Motor neuron (in vitro differentiated cells): ENCODE measurements around the gene G2E3. TPM values are rescaled to one million over a fixed set of nuclear protein-coding genes. Genes with fewer than 3 reads are reported as not detected.
"Not testable (repeated sequence)": the region's sequence is repeated elsewhere in the genome, so short reads cannot be mapped to it uniquely, and the experiment has no call there.

Experiments used
- ATAC-seq, 8 experiments: fragments of 200-7000 bp; cut with Tn5 transposase; replicated peaks in 6 of 8; 2 replicates each; pipeline ENCODE4 v1.8.0; 2021; ENCODE audit warnings: mild to moderate bottlenecking in 8 of 8, moderate library complexity in 8 of 8
- H3K27ac ChIP-seq, 2 donors: fragments of 250-450 bp; sonication (Bioruptor Pico); 2 replicates each; pipeline ENCODE4 v1.9.0; 2021; ENCODE audit warnings: antibody characterized with exemption in 2 of 2, mild to moderate bottlenecking in 2 of 2, moderate library complexity in 1 of 2
- H3K4me1 ChIP-seq, 2 donors: fragments of 250-450 bp; sonication (Bioruptor Pico); replicated peaks in 1 of 2; 2 replicates each; pipeline ENCODE4 v1.6.1; 2021; ENCODE audit warnings: antibody characterized with exemption in 2 of 2, mild to moderate bottlenecking in 2 of 2, moderate library complexity in 1 of 2
- H3K4me3 ChIP-seq, 5 donors: fragments of 250-450 bp; sonication (Bioruptor Pico); 2 replicates each; pipeline ENCODE4 v1.9.0; 2021; ENCODE audit warnings: antibody characterized with exemption in 5 of 5, mild to moderate bottlenecking in 5 of 5, moderate library complexity in 4 of 5
- WGBS, 10 experiments: fragments of 450-650 bp; shearing (Covaris generic); methylation state at CpG; one replicate each; pipeline ENCODE4 v1.0.0; 2022; 5-methylcytosine and 5-hydroxymethylcytosine counted together
- in situ Hi-C, 9 experiments: fragments of 400-800 bp; cut with MboI; loops; one replicate each; pipeline ENCODE4 v1.15.0; 2021; ENCODE audit warnings: low sequenced_read_pairs in 9 of 9, low pct_unique_long_range_greater_than_20kb in 2 of 9; ENCODE audit not compliant: unreplicated experiment in 9 of 9
- total RNA-seq, 8 experiments: library from RNA; unstranded; fragments of 300-600 nt; gene quantifications; 2 replicates each; pipeline versions ENCODE4 v1.2.3 to v1.2.4, GENCODE V29; 2022

Gene G2E3
- total RNA-seq, 8 experiments from 2014 or later, result 6.8 to 25.9 (median 20.7) TPM

DNA sequence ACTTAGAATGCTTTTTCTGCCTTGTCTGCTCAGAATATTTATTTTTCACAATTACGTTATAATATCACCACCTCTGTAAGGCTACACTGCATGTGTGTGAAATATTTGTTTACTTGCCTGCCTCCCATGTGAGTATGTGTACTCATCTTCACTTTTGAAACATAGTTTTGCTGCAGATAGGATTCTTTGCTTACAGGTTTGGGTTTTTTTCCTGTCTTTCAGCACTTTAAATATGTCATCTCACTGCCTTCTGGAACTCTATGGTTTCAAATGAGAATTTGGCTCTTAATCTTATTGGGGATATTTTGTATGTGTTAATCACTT, 10.9 kb downstream of the G2E3 start:
- no peaks in the 10 kb centered on the region for H3K4me1 ChIP-seq
- no peak overlapping the region for H3K27ac ChIP-seq
- WGBS, 10 experiments, result 83 to 100% (median 100%) methylated on average over 1 of the region's 1 CpG; no CpG with 5 or more reads in 5 of the 10 experiments
- in situ Hi-C loops, result no loop called here
- H3K4me3 ChIP-seq, result no peak overlapping the region
- ATAC-seq, result no peak

DNA sequence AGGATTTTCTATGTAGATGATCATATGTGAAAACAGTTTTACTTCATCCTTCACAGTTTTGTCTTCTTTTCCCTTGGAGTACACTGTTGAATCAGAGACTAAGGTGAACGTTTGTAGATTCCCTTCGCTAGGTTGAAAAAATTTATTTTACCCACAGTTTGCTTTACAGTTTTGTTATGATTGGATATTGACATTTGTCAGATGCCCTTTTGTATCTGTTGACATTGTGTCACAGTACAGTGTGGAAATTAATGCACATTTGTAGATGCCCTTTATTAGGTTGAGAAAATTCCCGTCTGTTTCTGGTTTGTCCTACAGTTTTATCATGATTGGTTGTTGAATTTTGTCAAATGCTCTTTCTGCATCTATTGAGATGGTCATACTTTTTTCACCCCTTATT, 13.3 kb downstream of the G2E3 start:
- Histone ChIP-seq H3K27ac (no peak overlapping the region), H3K4me3 (no peak overlapping the region), H3K4me1 (no peaks in the 10 kb centered on the region)
- WGBS, 10 experiments, result 71 to 100% (median 86%) methylated on average over 1 to 3 of the region's 3 CpGs; no CpG with 5 or more reads in 1 of the 10 experiments
- in situ Hi-C loops, result no loop called here
- no peak for ATAC-seq

DNA sequence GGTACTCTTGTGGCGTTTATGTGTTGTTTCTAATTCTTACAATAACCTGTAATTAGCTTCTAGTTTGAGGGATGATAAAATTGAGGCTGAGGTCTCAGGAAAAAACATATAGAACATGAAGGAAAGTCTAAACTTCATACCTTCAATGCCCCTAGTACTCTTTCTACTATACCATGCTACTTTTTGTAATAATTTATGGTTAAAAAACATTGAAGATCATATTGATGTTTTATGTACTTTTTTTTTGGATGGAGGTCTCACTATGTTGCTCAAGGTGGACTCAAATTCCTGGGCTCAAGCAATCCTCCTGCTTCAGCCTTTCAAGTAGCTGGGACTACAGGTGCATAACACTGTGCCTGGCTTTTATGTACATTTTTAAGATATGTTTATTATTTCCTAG, 13.8 kb downstream of the G2E3 start:
- H3K27ac ChIP-seq, result no peak overlapping the region
- H3K4me3 ChIP-seq, result no peak overlapping the region
- in situ Hi-C loops, result no loop called here
- no peak for ATAC-seq
- WGBS, 10 experiments, result 82 to 100% (median 100%) methylated on average over 1 of the region's 1 CpG; no CpG with 5 or more reads in 2 of the 10 experiments
- H3K4me1 ChIP-seq, result no peaks in the 10 kb centered on the region

DNA sequence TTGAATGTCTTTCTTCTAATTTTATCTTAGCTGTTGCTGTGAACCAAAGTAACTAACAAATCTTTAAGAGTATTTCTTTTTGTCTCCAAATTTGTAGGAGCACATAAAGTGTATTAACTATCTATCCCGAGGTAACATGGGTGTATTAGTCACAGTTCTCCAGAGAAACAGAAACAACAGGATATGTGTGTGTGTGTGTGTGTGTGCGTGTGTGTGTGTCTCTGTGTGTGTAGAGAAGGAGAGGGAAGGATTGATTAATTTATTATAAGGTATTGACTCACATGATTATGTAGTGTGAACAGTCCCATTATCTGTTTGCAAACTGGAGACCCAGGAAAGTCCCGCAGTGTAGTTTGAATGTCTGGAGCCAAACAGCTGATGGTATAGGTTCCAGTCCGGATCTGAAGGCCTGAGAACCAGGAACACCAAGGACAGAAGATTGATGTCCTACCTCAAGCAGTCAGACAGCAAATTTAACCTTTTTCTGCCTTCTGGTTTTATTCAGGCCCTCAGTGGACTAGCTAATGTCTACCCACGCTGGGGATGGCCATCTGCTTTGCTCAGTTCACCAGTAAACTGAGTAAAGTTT, 14.4 kb downstream of the G2E3 start:
- ATAC-seq, result no peak
- Histone ChIP-seq H3K4me1 (no peaks in the 10 kb centered on the region), H3K4me3 (no peak overlapping the region), H3K27ac (no peak overlapping the region)
- in situ Hi-C loops, result no loop called here
- 70 to 97% (median 86%) methylated on average over 2 to 5 of the region's 5 CpGs; no CpG with 5 or more reads in 2 of the 10 experiments for WGBS, 10 experiments

DNA sequence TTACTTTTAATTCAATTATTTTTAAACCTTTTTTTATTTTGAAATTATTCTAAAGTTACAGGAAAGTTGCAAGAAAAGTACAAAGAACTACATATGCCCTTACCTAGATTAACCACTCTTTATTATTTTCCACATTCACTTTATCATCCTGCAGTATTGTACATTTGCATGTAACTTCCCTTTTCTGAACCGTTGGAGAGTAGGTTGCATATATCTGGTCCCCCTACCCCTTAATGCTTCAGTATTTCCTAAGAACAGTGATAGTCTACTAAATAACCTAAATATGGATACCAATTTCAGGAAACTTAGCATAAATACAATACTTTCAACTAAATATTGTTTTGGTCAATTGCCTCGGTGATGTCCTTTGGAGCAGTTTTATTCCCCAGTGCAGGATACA, 15.0 kb downstream of the G2E3 start:
- no peak overlapping the region for H3K27ac ChIP-seq
- ATAC-seq, result no peak
- no peak overlapping the region for H3K4me3 ChIP-seq
- WGBS, 10 experiments, result 67 to 100% (median 100%) methylated on average over 1 to 2 of the region's 2 CpGs; no CpG with 5 or more reads in 1 of the 10 experiments
- in situ Hi-C loops, result no loop called here
- H3K4me1 ChIP-seq, result no peaks in the 10 kb centered on the region

DNA sequence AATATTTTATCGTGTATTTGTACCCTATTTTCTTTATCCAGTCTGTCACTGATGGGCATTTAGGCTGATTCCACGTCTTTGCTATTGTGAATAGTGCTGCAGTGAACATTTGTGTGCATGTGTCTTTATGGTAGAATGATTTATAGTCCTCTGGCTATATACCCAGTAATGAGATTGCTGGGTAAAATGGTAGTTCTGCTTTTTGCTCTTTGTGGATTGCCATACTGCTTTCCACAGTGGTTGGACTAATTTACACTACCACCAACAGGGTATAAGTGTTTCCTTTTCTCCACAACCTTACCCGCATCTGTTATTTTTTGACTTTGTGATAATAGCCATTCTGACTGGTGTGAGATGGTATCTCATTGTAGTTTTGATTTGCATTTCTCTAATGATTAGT, 15.8 kb downstream of the G2E3 start:
- WGBS, 10 experiments, result 83 to 100% (median 94%) methylated on average over 1 to 3 of the region's 3 CpGs; no CpG with 5 or more reads in 1 of the 10 experiments
- H3K27ac ChIP-seq, H3K4me1 ChIP-seq, in situ Hi-C loops, H3K4me3 ChIP-seq, ATAC-seq: not testable (repeated sequence)

DNA sequence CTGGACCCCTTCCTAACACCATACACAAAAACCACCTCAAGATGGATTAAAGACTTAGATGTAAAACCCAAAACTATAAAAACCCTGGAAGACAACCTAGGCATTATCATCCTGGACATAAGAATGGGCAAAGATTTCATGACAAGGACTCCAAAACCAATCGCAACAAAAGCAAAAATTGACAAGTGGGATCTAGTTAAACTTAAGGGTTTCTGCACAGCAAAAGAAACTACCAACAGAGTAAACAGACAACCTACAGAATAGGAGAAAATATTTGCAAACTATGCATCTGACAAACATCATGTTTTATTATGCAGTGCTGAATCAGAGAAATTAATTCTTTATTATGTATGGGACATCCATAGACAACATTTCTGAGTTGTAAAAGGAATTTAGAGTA, 17.4 kb downstream of the G2E3 start:
- WGBS, 10 experiments, result 89 to 100% (median 100%) methylated on average over 1 of the region's 1 CpG; no CpG with 5 or more reads in 2 of the 10 experiments

DNA sequence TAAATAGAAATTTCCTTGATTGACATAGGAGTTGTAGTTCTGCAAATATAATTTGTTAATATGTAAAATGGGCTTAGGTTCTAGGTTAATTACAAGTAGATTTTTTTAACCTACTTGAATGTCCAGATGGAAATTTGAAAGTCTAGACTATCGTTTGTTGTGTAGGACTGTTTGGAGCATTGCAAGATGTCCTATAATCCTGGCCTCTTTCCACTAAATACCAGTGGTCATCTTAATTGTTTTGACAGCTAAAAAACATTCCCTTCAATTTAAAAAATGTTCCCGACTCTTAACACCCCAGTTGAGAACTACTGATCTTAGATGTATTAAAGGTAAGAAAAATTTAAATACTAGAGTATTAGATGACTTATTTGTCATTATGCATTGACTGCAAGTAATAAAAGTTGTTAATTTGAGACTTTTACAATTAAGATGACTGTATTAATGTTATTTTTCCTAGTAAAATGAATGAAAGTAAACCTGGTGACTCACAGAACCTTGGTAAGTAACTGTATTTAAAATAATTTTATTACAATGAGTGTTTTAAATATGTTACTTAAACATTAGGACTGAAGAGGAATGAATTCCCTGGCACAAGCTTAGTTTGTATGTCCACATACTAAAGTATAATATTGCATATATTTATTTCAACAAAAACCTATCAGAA, 21.8 kb downstream of the G2E3 start:
- Histone ChIP-seq H3K27ac (no peak overlapping the region), H3K4me1 (no peaks in the 10 kb centered on the region), H3K4me3 (no peak overlapping the region)
- ATAC-seq, result no peak
- in situ Hi-C loops, result no loop called here
- WGBS, 10 experiments, result 0 to 100% (median 93%) methylated on average over 1 to 2 of the region's 2 CpGs; no CpG with 5 or more reads in 1 of the 10 experiments

More for the DNA sequence above, 17.4 kb downstream of the G2E3 start:
- H3K4me3 ChIP-seq, H3K4me1 ChIP-seq, H3K27ac ChIP-seq, ATAC-seq, in situ Hi-C loops: not testable (repeated sequence)

DNA sequence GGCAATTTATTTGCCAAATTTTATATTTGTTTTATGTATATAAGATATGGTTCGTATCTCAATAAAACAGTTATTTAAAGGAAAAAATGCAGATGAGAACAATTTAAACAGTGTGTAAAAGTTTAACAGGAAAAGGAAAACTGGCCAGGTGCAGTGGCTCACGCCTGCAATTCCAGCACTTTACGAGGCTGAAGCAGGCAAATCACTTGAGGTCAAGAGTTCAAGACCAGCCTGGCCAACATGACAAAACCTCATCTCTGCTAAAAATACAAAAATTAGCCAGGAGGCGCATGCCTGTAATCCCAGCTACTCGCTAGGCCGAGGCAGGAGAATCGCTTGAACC, 22.3 kb downstream of the G2E3 start:
- no peak for ATAC-seq
- Histone ChIP-seq H3K27ac (no peak overlapping the region), H3K4me3 (no peak overlapping the region), H3K4me1 (no peaks in the 10 kb centered on the region)
- in situ Hi-C loops, result no loop called here
- WGBS, 10 experiments, result 74 to 100% (median 94%) methylated on average over 1 to 7 of the region's 7 CpGs

DNA sequence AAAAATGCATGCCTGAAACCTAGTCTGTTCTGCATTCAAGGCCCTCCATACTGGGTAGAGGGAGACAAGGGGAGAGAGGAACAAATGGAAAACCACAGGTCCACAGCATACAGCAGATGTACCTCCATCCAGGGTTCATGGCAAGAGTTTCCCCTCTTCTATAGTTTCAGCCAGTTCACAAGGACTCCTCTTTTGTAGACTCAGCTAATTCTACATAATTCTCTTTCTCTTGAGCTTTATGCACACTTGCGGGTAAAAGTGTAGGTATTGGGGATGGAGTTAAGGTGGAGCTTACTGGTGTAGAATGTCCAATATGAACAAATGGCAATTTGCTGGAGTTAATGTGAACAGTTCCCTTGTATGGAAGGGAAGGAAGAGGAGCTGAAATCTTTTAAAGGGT, 23.4 kb downstream of the G2E3 start:
- no peaks in the 10 kb centered on the region for H3K4me1 ChIP-seq
- 80 to 100% (median 100%) methylated on average over 1 of the region's 1 CpG; no CpG with 5 or more reads in 3 of the 10 experiments for WGBS, 10 experiments
- no peak overlapping the region for H3K4me3 ChIP-seq
- no peak for ATAC-seq
- H3K27ac ChIP-seq, result no peak overlapping the region
- in situ Hi-C loops, result no loop called here

DNA sequence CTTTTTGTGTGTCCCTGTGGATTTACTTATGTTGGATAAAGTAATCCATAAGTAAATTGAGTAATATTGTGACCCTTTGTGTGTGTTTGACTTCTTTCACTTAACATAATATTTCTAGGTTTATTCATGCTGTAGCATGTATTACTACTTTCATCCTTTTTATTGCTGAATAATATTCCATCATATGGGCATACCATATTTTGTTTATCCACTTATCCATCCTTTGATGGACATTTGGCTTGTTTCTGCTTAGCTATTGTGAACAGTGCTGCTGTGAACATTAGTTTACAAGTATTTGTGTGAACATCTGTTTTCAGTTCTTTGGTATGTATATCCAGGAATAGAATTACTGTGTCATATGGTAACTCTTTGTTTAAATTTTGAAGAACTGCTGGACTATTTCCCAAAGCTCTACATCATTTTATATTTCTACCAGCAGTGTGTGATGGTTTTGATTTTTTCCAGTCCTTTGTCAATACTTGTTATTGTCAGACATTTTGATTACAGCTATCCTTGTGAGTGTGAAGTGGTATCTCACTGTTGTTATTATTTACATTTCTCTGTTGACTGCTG, 25.2 kb downstream of the G2E3 start:
- no peak for ATAC-seq
- Histone ChIP-seq H3K27ac (no peak overlapping the region), H3K4me3 (no peak overlapping the region), H3K4me1 (no peaks in the 10 kb centered on the region)
- in situ Hi-C loops, result no loop called here

DNA sequence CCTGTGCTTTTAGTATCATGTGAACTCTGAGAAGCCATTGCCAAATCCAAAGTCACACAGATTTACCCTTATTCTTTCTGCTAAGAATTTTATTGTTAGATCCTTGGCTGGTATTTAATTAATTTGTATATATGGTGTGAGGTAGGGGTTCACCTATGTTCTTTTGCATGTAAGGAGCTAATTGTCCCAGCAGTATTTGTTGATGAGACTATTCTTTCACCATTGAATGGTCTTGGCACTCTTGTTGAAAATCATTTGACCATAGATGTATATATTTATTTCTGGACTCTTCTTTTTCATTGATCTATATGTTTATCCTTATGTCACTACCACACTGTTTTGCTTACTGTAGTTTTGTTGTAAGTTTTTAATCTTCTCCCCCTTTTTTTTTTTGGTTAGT, 26.2 kb downstream of the G2E3 start:
- H3K4me1 ChIP-seq, result no peaks in the 10 kb centered on the region
- in situ Hi-C loops, result no loop called here
- no peak overlapping the region for H3K4me3 ChIP-seq
- no peak overlapping the region for H3K27ac ChIP-seq
- no peak for ATAC-seq

DNA sequence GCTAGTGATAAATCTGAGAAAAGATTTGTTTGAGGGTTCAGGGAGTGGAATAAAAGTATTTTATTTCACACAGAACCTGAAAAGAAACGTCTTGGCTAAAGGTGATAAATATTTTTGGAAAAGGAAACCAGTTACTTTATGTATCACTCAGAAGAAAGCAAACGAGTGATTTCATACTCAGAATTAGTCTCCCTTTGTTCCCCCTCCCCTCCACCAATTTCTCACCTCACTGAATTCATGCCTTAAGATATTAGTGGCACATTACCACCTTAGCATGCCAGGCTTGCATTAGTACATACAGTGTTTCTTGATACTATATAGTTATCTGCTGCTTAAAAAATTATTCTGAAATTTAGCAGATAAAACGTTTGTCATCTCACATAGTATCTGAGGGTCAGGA, 28.2 kb downstream of the G2E3 start:
- ATAC-seq, result no peak
- in situ Hi-C loops, result no loop called here
- no peaks in the 10 kb centered on the region for H3K4me1 ChIP-seq
- no peak overlapping the region for H3K4me3 ChIP-seq
- no peak overlapping the region for H3K27ac ChIP-seq
- WGBS, 10 experiments, result 42 to 100% (median 86%) methylated on average over 1 to 3 of the region's 3 CpGs; no CpG with 5 or more reads in 1 of the 10 experiments

DNA sequence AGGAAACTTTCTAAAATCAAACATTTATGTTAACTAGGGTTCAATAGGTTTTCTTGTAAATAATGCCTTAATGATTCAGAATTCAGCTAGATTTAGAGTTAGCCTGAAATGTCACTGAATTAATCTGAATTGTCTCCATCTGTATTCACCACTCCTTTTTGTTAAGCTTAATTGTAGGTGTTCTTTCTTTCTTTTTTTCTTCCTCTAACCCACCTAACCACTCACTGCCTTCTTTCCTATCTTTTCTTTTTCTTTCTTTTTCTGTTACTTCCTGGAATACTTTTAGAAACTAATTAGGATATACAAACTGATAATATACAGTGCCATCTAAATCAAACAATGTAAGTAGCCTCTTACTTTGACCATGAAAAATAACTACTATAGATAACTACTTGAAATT, 29.9 kb downstream of the G2E3 start:
- ATAC-seq, result no peak
- no peak overlapping the region for H3K4me3 ChIP-seq
- in situ Hi-C loops, result no loop called here
- H3K27ac ChIP-seq, result no peak overlapping the region
- no peaks in the 10 kb centered on the region for H3K4me1 ChIP-seq
